Activated CD4-positive, alpha-beta T cell treated with anti-CD3 and anti-CD28 coated beads for 4 hours (primary cell): ENCODE results near the gene ZNF3.
A peak's percentile ranks its signal among the peaks of the same experiment; 100 is the strongest.

Source experiments
- DNase-seq, 2 donors: peaks; one replicate each; pipeline ENCODE4 v3.0.0-alpha.2; 2020

The ZNF3 gene

GRCh38 chr7:100049441-100050291 is 31.9 kb downstream of the ZNF3 start, which contains the start of gene ZSCAN21:
ZSCAN21 (plus strand) TSS chr7:100049774; CDS start chr7:100057007, 7,233 bp downstream.
- DNase-seq = peak; percentile 80 to 81

- no peak for DNase-seq
These were observed 32.8 kb downstream of the ZNF3 start for GRCh38 chr7:100048680-100049079.

GRCh38 chr7:100044718-100045117 is 36.8 kb downstream of the ZNF3 start:
- no peak for DNase-seq

GRCh38 chr7:100040575-100040974 is 40.9 kb downstream of the ZNF3 start:
- DNase-seq = no peak

GRCh38 chr7:100038326-100038725 is 43.2 kb downstream of the ZNF3 start:
- DNase-seq = no peak

- DNase-seq = no peak
These were observed 45.6 kb downstream of the ZNF3 start for GRCh38 chr7:100035876-100036275.

GRCh38 chr7:100034871-100035510 is 46.5 kb downstream of the ZNF3 start:
- no peak for DNase-seq

GRCh38 chr7:100033526-100033925 is 48.0 kb downstream of the ZNF3 start:
- DNase-seq = no peak

GRCh38 chr7:100029596-100029995 is 51.9 kb downstream of the ZNF3 start:
- DNase-seq = no peak

GRCh38 chr7:100027197-100027596 is 54.3 kb downstream of the ZNF3 start:
- no peak for DNase-seq

GRCh38 chr7:100024020-100024619 is 57.4 kb downstream of the ZNF3 start:
- DNase-seq = no peak

- no peak for DNase-seq
These were observed 58.0 kb downstream of the ZNF3 start for GRCh38 chr7:100023526-100023925.

- no peak for DNase-seq
These were observed 58.9 kb downstream of the ZNF3 start for GRCh38 chr7:100022621-100023020.

GRCh38 chr7:100021297-100021696 is 60.2 kb downstream of the ZNF3 start:
- DNase-seq = no peak
